HG03558 (cell line): ENCODE data around the gene LYPD3.
"Not testable (repeated sequence)": the region's sequence is repeated elsewhere in the genome, so short reads cannot be mapped to it uniquely, and the experiment has no call there.

ENCODE experiments used
- ATAC-seq: cut with Tn5 transposase; IDR thresholded peaks from one replicate; pipeline ENCODE4 v1.9.1; 2021; ENCODE audit warnings: moderate number of reproducible peaks; ENCODE audit not compliant: unreplicated experiment; ENCODE audit errors: extremely low read depth

Gene LYPD3

DNA sequence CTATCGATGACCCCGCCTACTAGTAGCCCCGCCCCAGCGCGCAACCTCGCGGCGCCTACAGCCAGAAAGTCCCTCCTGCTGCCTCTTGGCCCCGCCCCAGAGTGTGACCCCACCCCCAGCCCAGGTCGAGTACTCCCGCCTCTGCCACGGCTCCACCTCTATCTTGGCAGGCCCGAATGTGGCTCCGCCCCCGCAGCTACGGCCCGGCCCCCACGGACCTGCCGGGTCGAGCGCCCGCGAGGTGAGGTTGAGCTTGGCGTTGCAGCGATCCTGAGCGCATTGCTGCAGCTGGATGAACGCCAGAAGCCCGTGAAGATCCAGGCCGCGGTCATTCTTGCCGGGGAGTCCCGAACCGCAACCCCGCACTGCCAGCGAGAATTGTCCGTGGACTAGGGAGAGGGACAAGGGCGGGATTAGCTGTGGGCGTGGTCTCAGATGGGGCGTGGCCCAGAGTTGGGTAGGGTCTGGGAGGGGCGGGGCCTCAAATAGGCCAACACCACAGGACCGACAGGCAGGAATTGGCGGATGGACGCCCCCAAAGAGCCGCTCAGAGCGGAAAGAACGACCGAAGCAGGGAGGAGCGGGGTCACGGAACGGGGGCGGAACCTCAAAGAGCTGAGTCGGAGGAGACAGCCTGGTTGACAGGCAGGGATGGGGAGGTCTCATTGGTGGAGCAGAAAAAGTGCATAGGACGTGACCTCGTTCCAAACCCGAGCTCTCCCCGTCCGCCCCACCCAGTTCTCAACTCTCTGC is 1.9 kb downstream of the LYPD3 start:
- ATAC-seq, result peak; percentile 52

DNA sequence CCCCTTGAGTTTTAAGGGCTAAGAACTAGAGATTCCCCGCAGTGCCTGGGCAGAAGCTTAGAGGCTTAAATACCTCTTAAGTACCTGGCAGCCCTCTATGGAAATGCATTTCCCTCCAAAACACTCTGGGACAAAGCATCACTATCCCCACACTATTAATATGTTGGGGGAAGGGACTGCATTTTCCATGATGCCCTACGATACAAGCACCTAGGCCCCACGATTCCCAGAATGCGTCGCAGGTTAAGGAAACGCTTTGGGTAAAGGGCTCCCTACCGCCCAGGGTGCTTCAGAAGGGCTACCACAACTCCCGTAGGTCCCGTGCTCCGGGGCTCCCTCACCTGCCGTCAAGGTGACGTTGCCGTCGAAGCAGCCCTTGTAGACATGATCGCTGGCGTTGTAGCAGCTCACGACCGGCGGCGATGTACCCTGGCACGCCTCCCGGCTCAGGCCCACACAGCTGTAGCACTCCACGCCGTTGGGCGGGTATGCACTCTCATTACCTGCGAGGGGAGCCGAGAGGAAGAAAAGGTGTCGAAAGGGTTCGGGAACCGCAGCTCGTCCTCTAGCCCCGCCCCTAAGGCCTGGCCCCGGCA is 2.5 kb downstream of the LYPD3 start:
- no peak for ATAC-seq

DNA sequence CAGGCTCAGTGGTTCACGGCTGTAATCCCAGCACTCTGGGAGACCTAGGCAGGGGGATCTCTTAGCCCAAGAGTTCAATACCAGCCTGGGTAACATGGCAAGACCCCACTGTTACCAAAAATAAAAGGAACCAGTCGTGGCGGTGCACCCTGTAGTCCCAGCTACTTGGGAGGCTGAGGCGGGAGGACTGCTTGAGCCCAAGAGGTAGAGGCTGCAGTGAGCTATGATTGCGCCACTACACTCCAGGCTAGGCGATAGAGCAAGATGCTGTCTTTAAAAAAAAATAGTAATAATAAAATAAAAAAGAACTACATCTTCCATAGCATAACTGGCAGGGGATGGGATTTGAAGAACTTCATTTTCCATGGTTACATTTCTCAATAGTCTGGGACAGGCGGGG is 3.0 kb downstream of the LYPD3 start:
- ATAC-seq, result no peak

DNA sequence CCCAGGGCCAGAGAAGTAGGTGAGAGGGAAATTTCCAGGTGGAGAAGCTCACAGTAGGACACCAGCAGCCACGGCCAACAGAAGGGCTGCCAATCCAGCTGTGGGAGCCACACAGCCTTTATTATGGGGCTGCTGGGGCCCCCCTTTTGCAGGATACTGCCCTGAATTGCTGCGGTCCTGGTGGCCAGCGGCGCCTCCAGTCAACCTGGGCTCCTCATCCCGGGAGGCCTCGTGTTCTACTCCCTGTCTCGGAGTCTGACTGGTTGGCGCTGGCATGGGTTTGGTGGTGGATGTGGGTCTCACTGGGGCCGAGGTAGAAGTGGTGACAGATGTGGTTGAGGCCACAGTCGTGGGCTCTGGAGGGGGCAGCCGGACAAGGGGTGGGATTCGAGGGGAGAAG is 4.1 kb downstream of the LYPD3 start:
- ATAC-seq, result no peak

DNA sequence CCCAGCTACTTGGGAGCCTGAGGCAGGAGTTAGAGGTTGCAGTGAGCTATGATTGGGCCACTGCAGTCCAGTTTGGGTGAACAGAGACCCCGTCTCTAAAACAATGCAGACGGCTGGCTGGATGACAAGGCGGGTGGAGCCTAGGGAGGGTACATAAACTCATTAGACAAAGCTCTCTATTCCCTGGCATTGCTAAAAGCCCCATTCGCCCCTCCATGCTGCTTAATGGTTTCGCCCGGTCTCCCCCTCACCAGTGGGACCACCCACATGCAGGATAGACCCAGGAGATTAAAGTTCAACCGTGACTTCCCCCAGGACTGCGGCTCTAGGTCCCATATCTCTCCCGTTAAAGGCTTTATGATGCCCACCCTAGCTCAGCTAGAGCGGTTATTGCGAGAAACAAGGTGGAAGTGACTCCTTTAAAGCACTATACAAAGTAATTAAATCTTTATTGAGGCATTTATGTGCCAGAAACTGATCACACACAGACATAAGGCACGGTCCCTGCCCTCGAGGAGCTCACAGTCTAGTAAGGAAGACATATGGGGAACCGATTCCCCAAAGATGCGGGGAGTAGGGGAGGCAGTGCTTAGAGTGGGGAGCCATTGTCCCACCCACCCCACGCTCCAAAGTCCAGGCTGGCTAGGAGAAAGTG is 4.9 kb downstream of the LYPD3 start:
- ATAC-seq, result no peak

DNA sequence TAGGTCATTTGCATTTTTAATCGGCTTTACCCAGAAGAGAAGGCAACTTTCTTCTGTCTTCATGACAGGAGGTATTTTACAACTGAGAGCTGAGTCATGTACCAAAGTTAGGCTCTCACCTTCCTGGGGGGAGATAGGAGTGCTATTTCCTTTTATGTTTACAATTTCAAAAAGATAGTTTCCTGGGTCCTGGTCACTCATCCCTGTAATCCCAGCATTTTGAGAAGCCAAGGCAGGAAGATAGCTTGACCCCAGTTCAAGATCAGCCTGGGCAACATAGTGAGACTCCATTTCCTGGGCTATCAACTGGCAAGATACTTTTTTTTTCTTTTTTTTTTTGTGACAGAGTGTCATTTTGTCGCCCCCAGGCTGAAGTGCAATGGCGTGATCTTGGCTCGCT is 7.6 kb downstream of the LYPD3 start:
- ATAC-seq, result no peak

DNA sequence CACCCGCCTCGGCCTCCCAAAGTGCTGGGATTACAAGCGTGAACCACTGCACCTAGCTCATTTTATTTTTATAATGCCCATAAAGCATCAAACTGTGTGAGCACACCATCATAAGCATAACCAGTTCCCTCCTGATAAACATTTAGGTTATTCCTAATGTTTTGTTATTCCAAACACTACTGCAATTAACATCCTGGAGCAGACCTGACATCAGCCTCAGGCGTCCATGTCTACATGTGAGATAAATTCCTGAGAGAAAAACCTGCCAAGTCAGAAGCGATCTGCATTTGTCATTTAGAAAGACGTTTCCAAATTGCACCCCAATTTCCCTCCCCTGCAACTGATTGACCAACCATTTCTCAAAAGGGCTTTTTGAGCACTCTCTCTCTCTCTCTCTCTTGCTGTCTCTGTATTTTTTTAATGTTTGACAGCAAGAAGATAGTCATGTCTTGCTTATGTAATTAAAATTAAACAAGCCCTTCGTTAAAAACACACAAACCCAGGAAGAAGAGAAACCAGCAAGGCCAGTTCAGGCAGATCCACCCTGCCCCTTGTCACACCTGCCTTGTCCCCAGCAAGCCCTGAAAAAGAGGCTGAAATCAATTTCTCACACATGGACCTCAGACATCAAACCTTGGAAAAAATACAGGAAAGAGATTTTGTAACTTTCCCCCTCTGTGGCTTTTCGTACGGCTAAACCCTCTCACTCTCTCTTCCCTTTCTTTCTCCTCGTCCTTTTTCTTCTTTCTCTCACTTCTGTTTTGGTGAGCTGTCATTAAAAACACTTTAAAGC is 9.9 kb downstream of the LYPD3 start:
- ATAC-seq, result no peak

DNA sequence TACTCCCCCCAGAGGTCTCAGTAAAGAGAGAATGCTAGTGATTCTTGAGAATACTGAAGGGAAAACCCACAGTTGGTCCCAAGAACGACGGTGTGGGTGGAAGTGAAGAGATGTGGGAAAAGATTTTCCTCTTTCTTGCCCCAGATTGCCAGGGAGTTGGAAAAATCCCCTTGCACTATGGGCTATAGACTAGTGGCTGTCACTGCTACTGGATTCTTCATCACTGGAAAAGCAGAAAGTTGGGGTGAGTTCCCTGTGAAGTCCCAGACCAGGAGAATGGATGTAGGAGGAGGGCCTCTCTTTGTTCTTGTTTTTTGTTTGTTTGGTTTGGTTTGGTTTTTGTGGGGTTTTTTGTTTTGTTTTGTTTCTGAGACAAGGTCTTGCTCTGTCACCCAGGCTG is 11.4 kb downstream of the LYPD3 start:
- ATAC-seq, result no peak

DNA sequence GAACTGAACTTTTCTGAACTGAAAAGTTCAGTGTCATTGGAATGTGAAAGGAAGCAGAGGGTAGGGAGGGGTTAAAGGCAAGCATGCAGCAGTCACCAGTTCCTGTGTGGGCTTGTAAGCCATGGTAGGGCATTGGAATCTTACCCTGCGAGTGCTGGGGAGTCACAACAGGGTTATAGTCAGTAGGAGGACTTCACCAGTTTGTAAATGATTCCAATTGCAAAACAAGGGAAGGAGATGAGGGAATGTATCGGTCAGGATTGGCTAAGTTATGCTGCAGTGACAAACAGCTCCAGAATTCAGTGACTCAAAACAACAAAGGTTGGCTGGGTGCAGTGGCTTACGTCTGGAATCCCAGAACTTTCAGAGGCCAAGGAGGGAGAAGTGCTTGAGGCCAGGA is 12.8 kb downstream of the LYPD3 start:
- no peak for ATAC-seq

DNA sequence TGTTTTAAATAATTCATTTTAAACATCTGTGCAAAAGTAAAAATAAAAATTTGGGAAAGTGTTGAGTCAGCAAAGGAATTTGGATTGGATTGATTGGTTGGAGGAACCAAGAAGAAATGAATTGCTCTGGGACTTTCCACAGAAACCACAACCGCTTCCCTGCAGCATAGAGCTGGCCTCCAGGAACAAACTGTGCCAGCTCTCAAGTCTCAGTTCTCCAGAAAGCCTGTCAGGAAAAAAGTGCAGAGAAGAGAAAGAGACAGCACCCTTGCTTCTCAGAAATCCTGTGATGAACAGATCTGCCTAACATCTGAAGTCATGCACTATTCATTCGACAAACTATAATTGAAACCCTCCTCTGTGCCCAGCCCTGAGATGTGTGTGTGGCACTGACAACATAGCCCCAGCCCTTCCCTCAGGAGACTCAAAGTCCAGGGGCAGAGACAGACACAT is 14.8 kb downstream of the LYPD3 start:
- ATAC-seq, result no peak

DNA sequence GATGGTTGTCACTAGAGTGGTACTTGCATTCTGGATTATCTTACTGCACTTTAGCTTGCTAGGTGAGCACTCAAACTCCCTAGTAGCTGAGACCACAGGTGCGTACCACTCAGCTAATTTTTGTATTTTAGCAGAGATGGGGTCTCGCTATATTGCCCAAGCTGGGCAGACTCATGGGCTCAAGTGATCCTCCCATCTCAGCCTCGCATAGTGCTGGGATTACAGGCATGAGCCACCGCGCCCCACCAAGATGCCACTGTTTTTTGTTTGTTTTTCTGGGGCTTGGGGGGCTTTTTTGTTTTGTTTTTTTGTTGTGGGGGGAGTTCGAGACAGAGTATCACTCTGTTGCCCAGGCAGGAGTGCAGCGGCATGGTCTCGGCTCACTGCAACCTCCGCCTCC is 17.8 kb downstream of the LYPD3 start:
- no peak for ATAC-seq

DNA sequence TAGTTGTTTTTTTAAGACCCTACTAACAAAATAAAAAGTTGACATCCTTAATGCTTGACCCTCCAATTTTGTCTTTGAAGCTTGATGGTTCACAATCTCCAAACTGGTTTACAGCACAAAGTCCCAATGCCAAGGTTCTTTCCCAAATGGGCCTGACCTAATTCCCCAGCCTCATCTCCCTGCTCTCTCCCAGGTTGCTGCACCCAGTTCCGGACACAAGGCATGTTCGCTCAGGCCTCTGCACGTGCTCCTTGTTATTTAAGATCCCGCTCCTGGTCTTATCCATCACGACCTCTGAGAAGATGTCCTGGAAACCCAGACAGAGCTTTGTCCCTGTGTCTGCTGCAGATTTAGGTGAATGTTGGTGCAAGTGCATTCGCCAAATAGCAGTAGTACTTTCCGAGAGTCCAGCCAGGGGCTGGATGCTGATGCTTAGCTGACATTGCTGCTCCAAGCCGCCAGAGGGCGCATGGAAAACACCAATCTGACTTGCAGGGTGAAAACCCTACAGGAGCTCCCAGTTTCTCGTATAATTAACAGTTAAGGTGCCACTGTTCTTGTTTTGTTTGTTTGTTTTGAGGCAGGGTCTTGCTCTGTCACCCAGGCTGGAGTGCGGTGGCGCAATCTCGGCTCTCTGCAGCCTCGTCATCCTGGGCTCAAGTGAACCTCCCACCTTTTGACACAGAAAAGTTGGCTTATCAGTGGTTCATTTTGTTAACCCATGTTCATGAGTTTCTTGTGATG is 18.5 kb downstream of the LYPD3 start:
- ATAC-seq, result no peak

DNA sequence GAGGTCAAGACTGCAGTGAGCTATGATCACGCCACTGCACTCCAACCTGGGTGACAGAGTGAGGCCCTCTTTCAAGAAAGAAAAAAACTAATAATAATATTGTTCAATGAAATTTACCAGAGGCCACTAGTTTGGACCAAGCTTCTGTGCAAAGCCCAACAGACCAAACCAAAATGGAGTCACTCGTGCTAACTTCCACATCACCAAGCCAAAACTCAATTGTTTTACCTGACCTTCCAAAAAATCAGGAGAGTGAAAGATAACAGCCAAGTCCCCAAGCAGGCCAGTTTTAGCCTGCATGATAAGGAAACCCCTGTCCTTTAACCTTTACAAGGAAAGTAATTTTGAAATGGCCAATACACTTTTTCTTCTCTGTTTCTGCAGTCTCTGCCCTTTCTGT is 20.0 kb downstream of the LYPD3 start:
- ATAC-seq, result no peak

DNA sequence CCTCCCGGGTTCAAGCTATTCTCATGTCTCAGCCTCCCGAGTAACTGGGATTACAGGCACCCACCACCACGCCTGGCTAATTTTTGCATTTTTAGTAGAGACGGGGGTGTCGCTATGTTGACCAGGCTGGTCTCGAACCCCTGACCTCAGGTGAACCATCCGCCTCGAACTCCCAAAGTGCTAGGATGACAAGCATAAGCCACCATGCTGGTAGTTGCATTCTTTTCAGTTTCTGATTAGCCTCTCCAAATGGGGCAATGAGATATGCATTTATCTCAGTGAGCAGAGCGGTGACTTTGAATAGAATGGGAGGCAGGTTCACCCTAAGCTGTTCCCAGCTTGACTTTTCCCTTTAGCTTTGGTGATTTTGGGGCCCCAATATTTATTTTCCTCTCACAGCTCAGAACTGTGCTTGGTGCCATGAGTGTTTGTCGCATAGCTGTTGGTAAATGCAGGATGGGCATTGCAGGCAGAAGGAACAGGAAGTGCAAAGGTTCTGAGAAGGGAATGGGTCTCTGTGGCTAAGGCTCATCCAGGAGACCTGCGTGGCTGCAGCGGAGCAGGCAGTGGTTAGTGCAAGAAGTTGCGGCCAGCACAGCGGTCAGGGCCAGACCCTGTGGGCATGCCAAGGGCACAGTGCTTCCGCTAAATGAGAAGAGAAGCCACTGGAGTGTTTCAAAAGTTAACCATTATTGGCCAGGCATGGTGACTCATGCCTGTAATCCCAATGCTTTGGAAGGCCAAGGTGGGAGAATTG is 20.7 kb downstream of the LYPD3 start:
- no peak for ATAC-seq

DNA sequence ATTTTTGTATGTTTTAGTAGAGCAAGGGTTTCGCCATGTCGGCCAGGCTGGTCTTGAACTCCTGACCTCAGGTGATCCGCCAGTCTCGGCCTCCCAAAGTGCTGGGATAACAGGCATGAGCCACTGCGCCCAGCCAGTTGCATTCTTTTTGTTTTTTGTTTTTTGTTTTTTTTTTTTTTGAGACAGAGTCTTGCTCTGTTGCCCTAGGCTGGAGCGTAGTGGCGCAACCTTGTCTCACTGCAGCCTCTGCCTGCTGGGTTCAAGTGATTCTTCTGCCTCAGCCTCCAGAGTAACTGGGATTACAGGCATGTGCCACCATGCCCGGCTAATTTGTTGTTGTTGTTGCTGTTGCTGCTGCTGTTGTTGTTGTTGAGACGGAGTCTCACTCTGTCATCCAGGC is 21.3 kb downstream of the LYPD3 start:
- not testable (repeated sequence) for ATAC-seq

DNA sequence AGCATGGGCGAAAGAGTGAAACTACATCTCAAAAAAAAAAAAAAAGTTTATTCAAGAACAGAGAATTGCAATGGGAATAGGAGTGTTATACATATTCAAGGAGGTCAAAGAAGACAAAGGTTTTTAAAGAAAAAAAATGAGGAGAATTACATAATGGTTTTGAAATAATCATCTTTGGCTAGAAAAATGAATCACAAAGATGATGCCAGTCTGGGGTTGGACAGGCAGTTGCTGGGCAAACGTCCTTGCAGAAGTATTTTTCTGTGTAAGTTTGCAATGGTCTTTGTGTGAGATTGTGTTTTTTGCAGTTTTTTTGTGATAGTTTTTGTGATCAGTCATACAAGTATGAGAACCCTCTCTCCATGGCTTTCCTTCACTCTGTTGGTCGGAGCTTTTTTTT is 23.7 kb downstream of the LYPD3 start:
- ATAC-seq, result no peak

DNA sequence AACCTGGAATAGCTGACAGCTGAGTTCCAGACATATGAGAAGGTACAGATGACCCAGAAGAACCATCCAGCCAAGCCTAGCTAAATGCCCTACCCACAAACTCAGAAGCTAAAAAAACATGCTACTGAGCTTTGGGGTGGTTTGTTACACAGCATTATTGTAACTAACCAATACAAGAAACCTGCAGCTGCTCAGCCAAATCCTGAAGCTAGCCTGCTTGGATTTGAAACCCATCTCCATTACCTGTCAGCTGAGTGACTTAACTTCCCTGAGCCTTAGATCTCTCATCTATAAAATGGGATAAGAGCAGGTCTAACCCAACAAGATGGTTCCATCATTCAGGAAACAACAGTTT is 25.7 kb downstream of the LYPD3 start:
- no peak for ATAC-seq

DNA sequence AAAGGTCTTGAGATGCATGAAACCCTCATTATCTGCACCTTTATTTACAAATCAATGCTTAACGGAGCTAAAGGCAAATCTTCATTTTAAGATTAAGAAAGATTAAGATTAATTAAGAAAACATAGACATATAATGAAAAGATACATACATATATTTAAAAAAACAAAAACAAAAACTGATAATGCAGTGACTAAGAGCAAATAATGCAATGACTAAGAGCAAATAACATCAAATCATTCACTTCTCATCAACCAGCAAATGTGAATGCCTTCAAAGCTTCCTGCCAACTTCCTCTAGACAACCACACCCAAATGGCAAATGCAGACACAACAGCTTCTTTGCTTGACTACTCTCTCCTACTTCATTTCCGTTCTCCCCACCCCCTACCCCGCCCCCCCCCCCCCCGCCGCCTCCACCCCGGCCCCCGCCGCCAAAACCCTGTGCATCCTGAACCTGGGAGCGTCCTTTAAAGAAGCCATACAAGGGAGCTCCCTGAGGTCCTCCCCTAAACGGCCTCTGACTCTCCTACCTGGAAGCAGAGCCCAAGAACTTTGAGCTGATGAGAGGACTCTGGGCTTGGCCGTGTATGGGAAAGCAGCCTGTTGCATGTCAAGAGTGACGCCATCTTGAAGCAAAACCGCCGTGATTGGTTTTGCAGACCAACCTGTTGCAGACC is 26.2 kb downstream of the LYPD3 start:
- ATAC-seq, result no peak
